22Rv1 (cell line): Measurements from ENCODE around the gene NFX1.

Source experiments
- CTCF ChIP-seq: fragments of 450-650 bp; IDR thresholded peaks from 2 replicates; pipeline ENCODE4 v1.5.1; 2017; ENCODE audit warnings: mild to moderate bottlenecking
- ZFX ChIP-seq: fragments of 450-650 bp; IDR thresholded peaks from 2 replicates; pipeline ENCODE4 v1.6.1; 2017; ENCODE audit warnings: antibody characterized with exemption, borderline replicate concordance

- TF ChIP-seq CTCF (no peak), ZFX (no peak)
Observed at GRCh38 chr9:33293782-33294181, 3.5 kb downstream of the NFX1 start.
